Heart left ventricle (tissue), 13 donors: ENCODE measurements around the gene NCKAP1.

Experiments
- POLR2A ChIP-seq, 2 donors: fragments of 450-650 bp; IDR thresholded peaks; one replicate each; pipeline ENCODE4 v1.6.1; 2017; ENCODE audit warnings: antibody characterized with exemption in 2 of 2, mild to moderate bottlenecking in 2 of 2, moderate library complexity in 2 of 2
- TF ChIP-seq, protein P1 (sequence below), 12 donors: fragments of 200-600 bp; sonication (generic) in 4 of 12; IDR thresholded peaks; one replicate each; pipeline versions ENCODE4 v1.5.0 to v1.8.0; 2018 to 2022; ENCODE audit warnings: antibody characterized with exemption in 12 of 12, mild to moderate bottlenecking in 5 of 12
- donor health status: ischemic (EF 13 %, LVEDD 7.1; RV severe dilation, severe dysfunction).
- donor health status: DM: no; HTN: yes; CAD: no.
- donor health status: DM: no; HTN: no; CAD: no.
- donor health status: ischemic (EF 25% LVEDD 6.9; RV normal size, moderate dysfunction).
- donor health status: ischemic (EF 25% LVEDD 5.7; RV mildly dilated, moderate dysfunction).
- donor health status: ischemic (EF 35%, LVEDD 5.7; RV mildly dilated, moderate dysfunction).
- donor health status: nonischemic (EF 11% LVEDD 7.7; RV severe dilation, severe dysfunction).
- donor health status: DM: yes; HTN: yes; CAD: no.
- donor health status: PGD.
- donor health status: ischemic (EF 29% LVEDD 5.4; RV normal size, mild dysfunction).
- donor health status: nonischemic (EF 23%, LVEDD 6.1; RV moderate dilation, normal function).

DNA sequence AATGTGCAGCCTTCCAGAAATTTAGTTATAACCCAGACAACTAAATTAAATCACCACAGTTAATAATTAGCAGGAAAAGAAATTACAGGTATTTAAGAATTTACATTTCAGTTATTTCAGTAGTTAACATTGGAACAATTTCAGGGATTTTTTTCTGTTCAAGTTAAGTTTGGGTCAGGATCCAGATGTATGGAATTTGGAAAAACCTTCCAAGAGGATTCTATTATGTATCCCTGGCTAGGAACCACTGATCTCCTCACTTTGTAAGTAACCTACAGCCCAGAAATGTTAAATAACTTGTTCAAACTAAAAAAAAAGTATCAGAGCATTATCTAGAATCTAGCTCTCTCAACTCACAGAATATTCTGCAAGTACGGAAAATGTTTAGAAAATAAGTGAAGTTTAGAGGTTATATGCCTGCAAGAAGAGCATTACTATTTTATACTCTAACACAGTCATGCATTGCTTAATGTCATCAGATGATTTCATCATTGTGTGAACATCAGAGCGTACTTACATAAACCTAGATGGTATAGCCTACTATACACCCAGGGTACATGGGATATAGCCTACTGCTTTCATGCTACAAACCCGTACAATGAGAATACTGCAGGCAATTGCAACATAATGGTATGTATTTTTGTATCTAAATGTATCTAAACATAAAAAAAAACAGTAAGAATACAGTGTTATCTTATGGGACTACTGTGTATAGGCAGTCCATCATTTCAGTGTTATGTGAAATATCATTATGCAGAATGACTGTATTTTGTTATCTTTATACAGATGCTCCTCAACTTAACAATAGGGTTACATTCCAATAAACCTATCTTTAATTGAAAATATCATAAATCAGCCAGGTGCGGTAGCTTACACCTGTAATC, 6.1 kb downstream of the NCKAP1 start:
- TF ChIP-seq, protein P1, sequence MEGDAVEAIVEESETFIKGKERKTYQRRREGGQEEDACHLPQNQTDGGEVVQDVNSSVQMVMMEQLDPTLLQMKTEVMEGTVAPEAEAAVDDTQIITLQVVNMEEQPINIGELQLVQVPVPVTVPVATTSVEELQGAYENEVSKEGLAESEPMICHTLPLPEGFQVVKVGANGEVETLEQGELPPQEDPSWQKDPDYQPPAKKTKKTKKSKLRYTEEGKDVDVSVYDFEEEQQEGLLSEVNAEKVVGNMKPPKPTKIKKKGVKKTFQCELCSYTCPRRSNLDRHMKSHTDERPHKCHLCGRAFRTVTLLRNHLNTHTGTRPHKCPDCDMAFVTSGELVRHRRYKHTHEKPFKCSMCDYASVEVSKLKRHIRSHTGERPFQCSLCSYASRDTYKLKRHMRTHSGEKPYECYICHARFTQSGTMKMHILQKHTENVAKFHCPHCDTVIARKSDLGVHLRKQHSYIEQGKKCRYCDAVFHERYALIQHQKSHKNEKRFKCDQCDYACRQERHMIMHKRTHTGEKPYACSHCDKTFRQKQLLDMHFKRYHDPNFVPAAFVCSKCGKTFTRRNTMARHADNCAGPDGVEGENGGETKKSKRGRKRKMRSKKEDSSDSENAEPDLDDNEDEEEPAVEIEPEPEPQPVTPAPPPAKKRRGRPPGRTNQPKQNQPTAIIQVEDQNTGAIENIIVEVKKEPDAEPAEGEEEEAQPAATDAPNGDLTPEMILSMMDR (IDR thresholded peaks at IDR 0.05), result no peak
- no peak for TF ChIP-seq POLR2A (IDR thresholded peaks at IDR 0.05)
